Prostate gland (tissue), 2 donors: Measurements from ENCODE around the gene AP2M1. TPM values are rescaled to one million over a fixed set of nuclear protein-coding genes. Genes with fewer than 3 reads are reported as not detected.

Experiments used
- DNase-seq: peaks from one replicate; pipeline ENCODE4 v3.0.0-alpha.2; 2019; ENCODE audit warnings: low spot score
- H3K27ac ChIP-seq, 2 donors: fragments of 200-600 bp; sonication (generic); 2 replicates each; pipeline ENCODE4 v1.5.1; 2017 to 2019
- H3K27me3 ChIP-seq: fragments of 200-600 bp; sonication (generic); replicated peaks from 2 replicates; pipeline ENCODE4 v1.5.1; 2019; ENCODE audit not compliant: insufficient read depth
- H3K36me3 ChIP-seq, 2 donors: fragments of 200-600 bp; sonication (generic); 1 replicate in 1 of 2; 2 replicates in 1 of 2; pipeline versions ENCODE4 v1.5.1 to v1.8.1; 2017 to 2019
- H3K4me1 ChIP-seq: fragments of 200-600 bp; sonication (generic); replicated peaks from 2 replicates; pipeline ENCODE4 v1.5.1; 2019
- H3K4me3 ChIP-seq, 2 donors: fragments of 200-600 bp; sonication (generic); 2 replicates each; pipeline ENCODE4 v1.5.1; 2017 to 2019
- H3K9me3 ChIP-seq: fragments of 200-600 bp; sonication (generic); 2 replicates; pipeline ENCODE4 v1.5.1; 2017
- POLR2A ChIP-seq: fragments of 450-650 bp; IDR thresholded peaks from one replicate; pipeline ENCODE4 v1.6.1; 2016; ENCODE audit warnings: antibody characterized with exemption, mild to moderate bottlenecking
- POLR2AphosphoS5 ChIP-seq: sonication (generic); formaldehyde crosslinking; IDR thresholded peaks from one replicate; pipeline ENCODE4 v1.6.1; 2017; ENCODE audit warnings: antibody characterized with exemption
- WGBS: methylation state at CpG from one replicate; pipeline ENCODE4 v1.1.5; 2018; 5-methylcytosine and 5-hydroxymethylcytosine counted together
- intact Hi-C: fragments of 100-400 bp; cut with DNase I; formaldehyde crosslinking; loops from one replicate; pipeline ENCODE4 v1.14.2; 2022
- total RNA-seq, 2 donors: library from RNA; depleted of rRNA; stranded (reverse); fragments of >200 nt; gene quantifications; one replicate each; pipeline ENCODE4 v1.1.0, GENCODE V29; 2016
- TF ChIP-seq, protein P1 (sequence below), 4 experiments: fragments of 200-600 bp in 2 of 4; fragments of 450-650 bp in 2 of 4; sonication (generic) in 2 of 4; IDR thresholded peaks; 1 replicate in 3 of 4; 2 replicates in 1 of 4; pipeline ENCODE4 v1.5.1; 2016 to 2019; ENCODE audit warnings: antibody characterized with exemption in 4 of 4, mild to moderate bottlenecking in 2 of 4, moderate library complexity in 2 of 4

Gene AP2M1
- total RNA-seq, 2 donors from 2014 or later: 183 to 307 TPM

DNA sequence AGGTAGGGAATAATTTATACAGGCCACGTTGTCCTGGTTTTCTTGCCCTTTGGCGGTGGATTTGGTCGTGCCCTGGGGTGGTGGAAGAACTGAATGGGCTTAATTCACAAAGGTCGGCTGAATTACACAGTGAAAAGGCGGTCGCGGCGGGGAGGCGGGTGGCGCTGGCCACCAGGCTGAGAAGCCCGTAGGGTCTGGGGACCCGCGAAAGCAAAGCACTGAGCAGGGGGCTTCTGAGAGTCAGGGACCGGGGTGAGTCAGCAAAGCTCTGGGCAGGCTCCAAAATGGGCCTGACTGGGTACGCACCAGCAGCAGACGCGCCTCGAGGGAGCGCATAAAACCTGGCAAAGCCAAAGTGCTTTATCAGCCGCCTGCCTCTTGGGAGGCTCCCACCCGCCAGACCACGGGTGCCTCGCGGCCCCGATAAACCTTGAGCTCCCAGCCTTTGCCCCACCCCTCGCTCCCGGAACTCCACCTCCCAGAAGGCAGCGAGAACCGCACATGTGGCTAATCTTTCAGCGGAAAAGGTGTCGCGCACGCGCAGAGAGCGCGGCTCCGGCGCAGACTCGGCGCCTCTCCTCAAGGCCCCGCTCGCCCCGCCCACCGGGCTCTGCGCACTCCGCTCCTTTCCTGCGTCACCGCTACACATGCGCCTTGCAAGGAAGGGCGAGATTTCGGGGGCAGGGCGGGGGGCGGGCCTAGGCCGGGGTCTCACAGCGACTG is 11.0 kb downstream of the AP2M1 start:
- Histone ChIP-seq H3K27ac (peak overlapping the region; percentile 79 to 83), H3K4me3 (peak overlapping the region; percentile 85 to 91), H3K27me3 (no peaks in the 10 kb centered on the region), H3K4me1 (peaks cover 12% of the 10 kb centered on the region), H3K9me3 (no peaks in the 10 kb centered on the region), H3K36me3 (peaks cover 25 to 35% of the 10 kb centered on the region in 2 donors)
- DNase-seq: peak; percentile 99
- peak; percentile 74 for TF ChIP-seq POLR2A
- TF ChIP-seq POLR2AphosphoS5: peak; percentile 99
- TF ChIP-seq, protein P1, sequence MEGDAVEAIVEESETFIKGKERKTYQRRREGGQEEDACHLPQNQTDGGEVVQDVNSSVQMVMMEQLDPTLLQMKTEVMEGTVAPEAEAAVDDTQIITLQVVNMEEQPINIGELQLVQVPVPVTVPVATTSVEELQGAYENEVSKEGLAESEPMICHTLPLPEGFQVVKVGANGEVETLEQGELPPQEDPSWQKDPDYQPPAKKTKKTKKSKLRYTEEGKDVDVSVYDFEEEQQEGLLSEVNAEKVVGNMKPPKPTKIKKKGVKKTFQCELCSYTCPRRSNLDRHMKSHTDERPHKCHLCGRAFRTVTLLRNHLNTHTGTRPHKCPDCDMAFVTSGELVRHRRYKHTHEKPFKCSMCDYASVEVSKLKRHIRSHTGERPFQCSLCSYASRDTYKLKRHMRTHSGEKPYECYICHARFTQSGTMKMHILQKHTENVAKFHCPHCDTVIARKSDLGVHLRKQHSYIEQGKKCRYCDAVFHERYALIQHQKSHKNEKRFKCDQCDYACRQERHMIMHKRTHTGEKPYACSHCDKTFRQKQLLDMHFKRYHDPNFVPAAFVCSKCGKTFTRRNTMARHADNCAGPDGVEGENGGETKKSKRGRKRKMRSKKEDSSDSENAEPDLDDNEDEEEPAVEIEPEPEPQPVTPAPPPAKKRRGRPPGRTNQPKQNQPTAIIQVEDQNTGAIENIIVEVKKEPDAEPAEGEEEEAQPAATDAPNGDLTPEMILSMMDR (IDR thresholded peaks at IDR 0.05): no peak
- intact Hi-C loops: no loop called here
- WGBS: 2% methylated on average over 35 of the region's 55 CpGs

DNA sequence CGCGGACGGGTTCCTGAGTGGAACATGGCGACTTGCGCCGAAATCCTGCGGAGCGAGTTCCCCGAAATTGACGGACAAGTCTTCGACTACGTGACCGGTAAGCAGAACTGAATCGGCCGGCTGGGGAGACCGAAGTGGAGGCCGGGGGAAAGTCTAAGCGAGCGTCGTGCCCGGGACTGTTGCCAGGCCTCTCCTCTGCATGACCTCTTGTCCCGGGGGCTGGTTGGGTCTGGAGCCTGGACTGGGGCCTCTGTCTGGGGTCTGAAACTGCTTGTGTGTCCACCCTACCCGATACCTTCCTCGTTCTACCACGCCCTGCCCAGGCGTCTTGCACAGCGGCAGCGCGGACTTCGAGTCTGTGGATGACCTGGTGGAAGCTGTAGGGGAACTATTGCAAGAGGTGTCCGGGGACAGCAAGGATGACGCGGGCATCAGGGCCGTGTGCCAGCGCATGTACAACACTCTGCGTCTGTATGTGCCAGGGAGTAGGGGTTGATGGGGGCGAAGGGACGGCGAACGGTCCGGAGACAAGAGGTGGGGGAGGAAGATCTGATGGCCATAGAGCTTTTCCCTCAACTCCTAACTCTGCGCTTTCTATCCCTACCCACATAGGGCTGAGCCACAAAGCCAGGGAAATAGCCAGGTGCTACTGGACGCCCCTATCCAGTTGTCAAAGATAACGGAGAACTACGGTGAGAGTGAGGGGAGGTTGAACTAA is 11.7 kb downstream of the AP2M1 start, which contains the start of gene ABCF3:
Gene ABCF3 (plus strand): TSS at position 16 of the 718 bp plus-strand sequence. CDS start 9 bp downstream, at position 25.
- intact Hi-C loops: no loop called here
- H3K4me3 ChIP-seq: peak within 1 kb of the TSS; percentile 85 to 91
- no peak for DNase-seq
- H3K36me3 ChIP-seq: peaks cover 17 to 28% of the 10 kb centered on the region in 2 donors
- H3K4me1 ChIP-seq: peaks cover 12% of the 10 kb centered on the region
- peak within 1 kb of the TSS; percentile 79 to 83 for H3K27ac ChIP-seq
- WGBS: under 1% methylated on average over 44 of the region's 45 CpGs
- H3K9me3 ChIP-seq: no peaks in the 10 kb centered on the region
- TF ChIP-seq POLR2A: no peak
- TF ChIP-seq POLR2AphosphoS5: peak; percentile 48
- TF ChIP-seq, protein P1 (IDR thresholded peaks at IDR 0.05): peak in 1 of 4 experiments; percentile 6
- H3K27me3 ChIP-seq: no peaks in the 10 kb centered on the region

DNA sequence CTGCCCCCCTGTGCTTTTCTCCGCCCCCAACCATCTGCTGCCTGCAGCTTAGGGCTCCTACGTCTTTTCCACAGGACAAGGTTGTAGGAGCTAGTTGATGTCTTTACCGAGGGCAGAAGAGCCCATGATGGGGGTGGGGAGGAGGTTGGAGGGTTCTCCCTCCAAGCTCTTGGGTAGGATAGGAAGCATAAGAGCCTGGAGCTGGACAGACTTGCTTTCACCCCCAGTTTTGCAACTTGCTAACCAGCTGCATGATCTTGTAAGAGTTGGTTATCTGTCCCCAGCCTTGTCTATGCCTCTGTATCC is 12.2 kb downstream of the AP2M1 start:
- intact Hi-C loops: no loop called here
- 10% methylated on average over 3 of the region's 3 CpGs for WGBS
- Histone ChIP-seq H3K27me3 (no peaks in the 10 kb centered on the region), H3K4me1 (peaks cover 12% of the 10 kb centered on the region), H3K36me3 (peaks cover 12 to 25% of the 10 kb centered on the region in 2 donors), H3K9me3 (no peaks in the 10 kb centered on the region), H3K4me3 (peak overlapping the region; percentile 85 to 91), H3K27ac (peak overlapping the region in 1 of 2 donors; percentile 79)
- TF ChIP-seq POLR2AphosphoS5 (no peak), POLR2A (no peak)
- TF ChIP-seq, protein P1 (IDR thresholded peaks at IDR 0.05): no peak
- no peak for DNase-seq

DNA sequence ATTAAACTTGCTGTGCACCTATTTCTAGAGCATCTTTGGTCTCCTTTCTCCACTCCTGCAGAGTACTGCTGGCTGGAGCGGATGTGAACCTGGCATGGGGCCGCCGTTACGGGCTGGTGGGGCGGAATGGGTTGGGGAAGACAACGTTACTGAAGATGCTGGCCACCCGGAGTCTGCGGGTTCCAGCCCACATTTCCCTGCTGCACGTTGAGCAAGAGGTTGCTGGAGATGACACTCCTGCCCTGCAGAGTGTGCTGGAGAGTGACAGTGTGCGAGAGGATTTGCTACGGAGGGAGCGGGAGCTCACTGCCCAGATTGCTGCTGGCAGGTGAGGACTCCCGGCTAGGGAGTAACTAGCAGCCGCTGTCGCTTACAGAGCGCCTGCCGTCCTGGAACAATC is 13.4 kb downstream of the AP2M1 start:
- TF ChIP-seq POLR2A (no peak), POLR2AphosphoS5 (no peak)
- H3K4me3 ChIP-seq: no peak overlapping the region
- H3K27me3 ChIP-seq: no peaks in the 10 kb centered on the region
- intact Hi-C loops: no loop called here
- H3K4me1 ChIP-seq: peaks cover 12% of the 10 kb centered on the region
- H3K27ac ChIP-seq: no peak overlapping the region
- H3K9me3 ChIP-seq: no peaks in the 10 kb centered on the region
- 82% methylated on average over 17 of the region's 17 CpGs for WGBS
- peaks cover 8 to 26% of the 10 kb centered on the region in 2 donors for H3K36me3 ChIP-seq
- DNase-seq: no peak

DNA sequence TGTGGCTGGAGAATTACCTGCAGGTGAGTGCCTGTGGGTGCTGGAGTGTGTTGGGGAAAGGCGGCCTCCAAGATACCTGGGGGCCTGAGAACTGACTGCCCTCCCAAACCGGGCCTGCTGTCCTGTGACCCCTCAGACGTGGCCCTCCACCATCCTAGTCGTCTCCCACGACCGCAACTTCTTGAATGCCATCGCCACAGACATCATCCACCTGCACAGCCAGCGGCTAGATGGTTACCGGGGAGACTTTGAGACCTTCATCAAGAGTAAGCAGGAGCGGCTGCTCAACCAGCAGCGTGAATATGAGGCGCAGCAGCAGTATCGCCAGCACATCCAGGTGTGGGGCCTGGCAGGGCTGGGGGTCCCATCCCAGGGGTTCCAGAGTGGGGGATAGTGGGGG is 14.8 kb downstream of the AP2M1 start:
- H3K4me1 ChIP-seq: peaks cover 12% of the 10 kb centered on the region
- peaks cover 13 to 38% of the 10 kb centered on the region in 2 donors for H3K36me3 ChIP-seq
- WGBS: 90% methylated on average over 13 of the region's 13 CpGs
- DNase-seq: no peak
- intact Hi-C loops: no loop called here
- H3K4me3 ChIP-seq: no peak overlapping the region
- no peaks in the 10 kb centered on the region for H3K27me3 ChIP-seq
- H3K27ac ChIP-seq: no peak overlapping the region
- TF ChIP-seq POLR2AphosphoS5 (no peak), POLR2A (no peak)
- TF ChIP-seq, protein P1 (IDR thresholded peaks at IDR 0.05): no peak
- H3K9me3 ChIP-seq: no peaks in the 10 kb centered on the region
